Mesenchymal stem cell (in vitro differentiated cells and primary cell): ENCODE results near the gene JPH4.

ENCODE experiments used
- DNase-seq: peaks from one replicate; pipeline ENCODE4 v3.0.0-alpha.2; 2013
- H2AFZ ChIP-seq: one replicate; pipeline ENCODE4 v1.6.1; 2013; ENCODE audit warnings: low read depth, mild to moderate bottlenecking, control low read depth, inconsistent platforms, low read length, moderate library complexity
- H2AK5ac ChIP-seq: 2 replicates; pipeline ENCODE4 v1.6.1; 2013; ENCODE audit warnings: low read length, moderate library complexity, mild to moderate bottlenecking, inconsistent platforms; ENCODE audit not compliant: severe bottlenecking
- H2BK120ac ChIP-seq: one replicate; pipeline ENCODE4 v1.6.1; 2013; ENCODE audit warnings: low read depth, mild to moderate bottlenecking, inconsistent platforms, low read length, moderate library complexity
- H2BK12ac ChIP-seq, 2 experiments: one replicate each; pipeline ENCODE4 v1.6.1; 2013; ENCODE audit warnings: inconsistent platforms in 2 of 2, low read length in 2 of 2, mild to moderate bottlenecking in 2 of 2, moderate library complexity in 2 of 2, control low read depth in 1 of 2
- H2BK15ac ChIP-seq: one replicate; pipeline ENCODE4 v1.6.1; 2013; ENCODE audit warnings: mild to moderate bottlenecking, low read depth, inconsistent platforms; ENCODE audit not compliant: poor library complexity, severe bottlenecking
- H2BK5ac ChIP-seq: 2 replicates; pipeline ENCODE4 v1.6.1; 2013; ENCODE audit warnings: low read depth, mild to moderate bottlenecking, low read length, control low read depth, inconsistent platforms; ENCODE audit not compliant: poor library complexity, severe bottlenecking
- H3K14ac ChIP-seq, 2 experiments: one replicate each; pipeline ENCODE4 v1.6.1; 2013; ENCODE audit warnings: inconsistent platforms in 2 of 2, low read length in 2 of 2, control low read depth in 1 of 2, mild to moderate bottlenecking in 1 of 2, moderate library complexity in 1 of 2
- H3K18ac ChIP-seq, 2 experiments: one replicate each; pipeline ENCODE4 v1.6.1; 2013; ENCODE audit warnings: inconsistent platforms in 2 of 2, low read length in 2 of 2, control low read depth in 1 of 2, low read depth in 1 of 2, mild to moderate bottlenecking in 1 of 2
- H3K23ac ChIP-seq, 2 experiments: one replicate each; pipeline ENCODE4 v1.6.1; 2013; ENCODE audit warnings: inconsistent platforms in 2 of 2, low read length in 2 of 2, mild to moderate bottlenecking in 2 of 2, moderate library complexity in 2 of 2, control low read depth in 1 of 2
- H3K27ac ChIP-seq: 2 replicates; pipeline ENCODE4 v1.5.1; 2013; ENCODE audit warnings: mild to moderate bottlenecking, moderate library complexity, low read length, control low read depth, inconsistent platforms; ENCODE audit not compliant: poor library complexity, severe bottlenecking
- H3K27me3 ChIP-seq, 2 experiments: 2 replicates each; pipeline versions ENCODE4 v1.6.1 to v1.7.0; 2013; ENCODE audit warnings: low read length in 2 of 2, mild to moderate bottlenecking in 2 of 2, moderate library complexity in 2 of 2, control low read depth in 1 of 2, inconsistent platforms in 1 of 2; ENCODE audit not compliant: control insufficient read depth in 1 of 2, insufficient read depth in 1 of 2
- H3K36me3 ChIP-seq, 2 experiments: 2 replicates each; pipeline versions ENCODE4 v1.6.1 to v1.7.0; 2013; ENCODE audit warnings: low read length in 2 of 2, control low read depth in 1 of 2, inconsistent platforms in 1 of 2, low read depth in 1 of 2, mild to moderate bottlenecking in 1 of 2; ENCODE audit not compliant: insufficient read depth in 2 of 2, control insufficient read depth in 1 of 2
- H3K4ac ChIP-seq, 2 experiments: one replicate each; pipeline ENCODE4 v1.6.1; 2013; ENCODE audit warnings: inconsistent platforms in 2 of 2, low read length in 2 of 2, mild to moderate bottlenecking in 2 of 2, moderate library complexity in 2 of 2, control low read depth in 1 of 2, low read depth in 1 of 2
- H3K4me1 ChIP-seq: 2 replicates; pipeline ENCODE4 v1.6.1; 2013; ENCODE audit warnings: low read depth, low read length, control low read depth; ENCODE audit not compliant: control insufficient read depth, insufficient read depth
- H3K4me2 ChIP-seq: 2 replicates; pipeline ENCODE4 v1.6.1; 2013; ENCODE audit warnings: low read length, mild to moderate bottlenecking, inconsistent platforms; ENCODE audit not compliant: poor library complexity, severe bottlenecking
- H3K4me3 ChIP-seq, 2 experiments: 2 replicates each; pipeline versions ENCODE4 v1.5.1 to v1.7.0; 2013; ENCODE audit warnings: low read length in 2 of 2, mild to moderate bottlenecking in 2 of 2, control low read depth in 1 of 2, low read depth in 1 of 2; ENCODE audit not compliant: insufficient read depth in 1 of 2
- H3K79me1 ChIP-seq: replicated peaks from 2 replicates; pipeline ENCODE4 v1.6.1; 2013; ENCODE audit warnings: mild to moderate bottlenecking, control low read depth, low read length, inconsistent platforms; ENCODE audit not compliant: poor library complexity, severe bottlenecking
- H3K9ac ChIP-seq: 2 replicates; pipeline ENCODE4 v1.7.0; 2013; ENCODE audit warnings: mild to moderate bottlenecking, low read length, moderate library complexity
- H3K9me3 ChIP-seq: 2 replicates; pipeline ENCODE4 v1.7.0; 2013; ENCODE audit warnings: mild to moderate bottlenecking, low read length; ENCODE audit not compliant: control insufficient read depth
- H4K8ac ChIP-seq: one replicate; pipeline ENCODE4 v1.6.1; 2013; ENCODE audit warnings: inconsistent platforms, mild to moderate bottlenecking, low read length, moderate library complexity
- H4K91ac ChIP-seq: one replicate; pipeline ENCODE4 v1.6.1; 2013; ENCODE audit warnings: mild to moderate bottlenecking, low read length, inconsistent platforms
- WGBS: methylation state at CpG from one replicate; pipeline ENCODE4 v1.1.7; 2013; ENCODE audit warnings: mixed read lengths; 5-methylcytosine and 5-hydroxymethylcytosine counted together

Gene JPH4

GRCh38 chr14:23620177-23620702 lies 41.6 kb upstream of the JPH4 start:
- H2AK5ac ChIP-seq: no peak overlapping the region
- H3K4me3 ChIP-seq: no peak overlapping the region
- no peak overlapping the region for H3K18ac ChIP-seq
- H3K4me1 ChIP-seq: no peaks in the 10 kb centered on the region
- no peak overlapping the region for H3K4ac ChIP-seq
- H4K8ac ChIP-seq: no peak overlapping the region
- peaks cover 0 to 22% of the 10 kb centered on the region in 2 experiments for H3K27me3 ChIP-seq
- H2AFZ ChIP-seq: no peak overlapping the region
- H3K9ac ChIP-seq: no peak overlapping the region
- H2BK5ac ChIP-seq: no peak overlapping the region
- no peak overlapping the region for H3K14ac ChIP-seq
- WGBS: 43% methylated on average over 3 of the region's 3 CpGs
- peaks cover 23% of the 10 kb centered on the region for H3K9me3 ChIP-seq
- H3K27ac ChIP-seq: no peak overlapping the region
- H3K79me1 ChIP-seq: no peaks in the 10 kb centered on the region
- no peak overlapping the region for H3K23ac ChIP-seq
- H2BK120ac ChIP-seq: no peak overlapping the region
- H4K91ac ChIP-seq: no peak overlapping the region
- DNase-seq: no peak
- no peaks in the 10 kb centered on the region for H3K36me3 ChIP-seq
- H2BK15ac ChIP-seq: no peak overlapping the region
- H2BK12ac ChIP-seq: no peak overlapping the region
- H3K4me2 ChIP-seq: no peak overlapping the region

DNA sequence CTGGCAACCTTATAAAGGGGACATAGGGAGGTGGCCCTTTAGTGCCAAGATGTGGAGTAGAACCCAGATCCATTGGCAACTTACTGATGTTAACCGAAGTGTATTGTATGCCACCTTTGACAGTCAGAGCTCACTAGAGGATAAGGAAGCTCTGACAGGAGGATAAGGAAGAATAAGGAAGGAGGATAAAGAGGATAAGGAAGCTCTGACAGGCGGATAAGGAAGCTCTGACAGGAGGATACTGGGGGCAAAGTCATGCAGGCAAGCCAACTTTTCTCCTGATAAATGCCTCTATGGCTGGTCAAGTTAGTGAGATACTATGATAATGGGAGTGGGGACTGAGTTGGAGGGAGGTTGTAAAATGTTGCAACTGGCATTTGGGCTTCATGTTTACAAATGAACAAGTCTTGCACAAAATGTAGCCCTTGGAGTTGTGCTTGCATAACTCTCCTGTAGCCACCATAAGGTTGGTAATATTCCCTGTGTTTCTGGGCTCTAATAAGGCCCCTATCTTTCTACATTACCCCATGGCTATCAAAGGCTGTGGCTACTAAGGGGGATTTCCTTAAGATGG lies 39.9 kb upstream of the JPH4 start:
- 57% methylated on average over 2 of the region's 2 CpGs for whole genome bisulfite sequencing
- no peaks in the 10 kb centered on the region for H3K79me1 ChIP-seq
- no peak overlapping the region for H3K14ac ChIP-seq
- no peaks in the 10 kb centered on the region for H3K36me3 ChIP-seq
- no peak overlapping the region for H3K4ac ChIP-seq
- no peak overlapping the region for H3K23ac ChIP-seq
- no peak overlapping the region for H3K4me3 ChIP-seq
- no peak overlapping the region for H2BK15ac ChIP-seq
- H3K9ac ChIP-seq: no peak overlapping the region
- H3K4me1 ChIP-seq: no peaks in the 10 kb centered on the region
- H2BK120ac ChIP-seq: no peak overlapping the region
- no peak overlapping the region for H2AFZ ChIP-seq
- H2BK5ac ChIP-seq: no peak overlapping the region
- no peak overlapping the region for H3K18ac ChIP-seq
- H3K9me3 ChIP-seq: peaks cover 12% of the 10 kb centered on the region
- H3K27me3 ChIP-seq: peaks cover 9 to 37% of the 10 kb centered on the region in 2 experiments
- H4K91ac ChIP-seq: no peak overlapping the region
- DNase-seq: no peak
- no peak overlapping the region for H3K4me2 ChIP-seq
- no peak overlapping the region for H3K27ac ChIP-seq
- H2AK5ac ChIP-seq: no peak overlapping the region
- no peak overlapping the region for H2BK12ac ChIP-seq
- H4K8ac ChIP-seq: no peak overlapping the region

DNA sequence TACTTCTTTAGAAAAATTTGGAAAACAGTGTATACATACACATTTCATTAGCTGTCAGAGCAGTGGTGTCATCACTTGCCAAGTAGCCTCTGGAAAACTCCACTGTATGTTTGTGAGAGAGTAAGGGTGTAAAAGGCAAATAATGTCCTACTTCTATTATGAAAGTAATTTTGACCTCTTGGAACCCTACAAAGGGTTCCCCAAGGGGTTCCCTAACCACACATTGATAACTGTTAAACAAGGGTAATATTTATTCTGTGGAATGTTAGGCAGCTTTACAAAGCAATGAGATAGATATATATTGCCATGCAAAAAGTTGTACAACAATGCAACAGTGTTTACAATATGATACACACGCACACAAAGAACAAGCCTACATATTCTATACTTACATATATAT lies 38.9 kb upstream of the JPH4 start:
- no peak for DNase-seq
- Histone ChIP-seq H2BK12ac (no peak overlapping the region), H3K27ac (no peak overlapping the region), H3K23ac (no peak overlapping the region), H3K18ac (no peak overlapping the region), H3K14ac (no peak overlapping the region), H3K4me2 (no peak overlapping the region), H3K27me3 (peaks cover 10 to 47% of the 10 kb centered on the region in 2 experiments), H3K9ac (no peak overlapping the region), H4K8ac (no peak overlapping the region), H3K36me3 (no peaks in the 10 kb centered on the region), H3K9me3 (peaks cover 5% of the 10 kb centered on the region), H2BK120ac (no peak overlapping the region), H3K79me1 (no peaks in the 10 kb centered on the region), H4K91ac (no peak overlapping the region), H3K4ac (no peak overlapping the region), H2AK5ac (no peak overlapping the region), H2BK5ac (no peak overlapping the region), H3K4me3 (no peak overlapping the region), H3K4me1 (no peaks in the 10 kb centered on the region), H2AFZ (no peak overlapping the region), H2BK15ac (no peak overlapping the region)
- no CpG with 5 or more reads among the region's 1 CpG for WGBS

DNA sequence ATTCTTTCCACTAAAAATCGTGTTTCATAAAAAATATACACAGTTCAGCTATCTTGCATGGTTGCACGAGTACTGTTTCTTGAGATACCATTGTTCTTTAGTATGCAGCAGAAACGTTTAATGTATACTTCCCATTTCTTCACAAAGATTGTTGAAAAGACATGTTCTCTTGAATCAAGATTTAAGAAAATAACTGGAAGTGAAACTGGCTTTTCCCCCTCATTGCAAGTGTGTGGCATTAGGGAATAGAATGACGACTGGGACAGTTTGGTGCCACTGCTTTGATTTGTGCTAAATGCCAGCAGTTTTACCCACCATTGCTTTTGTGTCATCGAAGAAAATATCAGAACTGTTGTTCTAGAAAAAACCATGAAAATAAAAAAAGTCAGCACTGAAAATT lies 37.3 kb upstream of the JPH4 start:
- Histone ChIP-seq H2BK120ac (no peak overlapping the region), H3K4me1 (no peaks in the 10 kb centered on the region), H3K27me3 (peaks cover 14 to 60% of the 10 kb centered on the region in 2 experiments), H3K36me3 (no peaks in the 10 kb centered on the region), H4K91ac (no peak overlapping the region), H3K4me3 (no peak overlapping the region), H3K23ac (no peak overlapping the region), H2AFZ (no peak overlapping the region), H3K18ac (no peak overlapping the region), H3K4me2 (no peak overlapping the region), H3K9me3 (no peaks in the 10 kb centered on the region), H3K4ac (no peak overlapping the region), H2BK15ac (no peak overlapping the region), H2BK12ac (no peak overlapping the region), H2BK5ac (no peak overlapping the region), H3K27ac (no peak overlapping the region), H4K8ac (no peak overlapping the region), H3K9ac (no peak overlapping the region), H3K14ac (no peak overlapping the region), H2AK5ac (no peak overlapping the region), H3K79me1 (no peaks in the 10 kb centered on the region)
- DNase-seq: no peak
- WGBS: 70% methylated on average over 3 of the region's 5 CpGs
